Lower leg skin (tissue), 4 donors: ENCODE measurements around the gene PDE6A. TPM values are rescaled to one million over a fixed set of nuclear protein-coding genes. Genes with fewer than 3 reads are reported as not detected.

Experiments used
- DNase-seq, 2 donors: peaks; one replicate each; pipeline ENCODE4 v3.0.0-alpha.2; 2019; ENCODE audit warnings: low spot score in 2 of 2
- H3K4me3 ChIP-seq: fragments of 200-600 bp; sonication (generic); 2 replicates; pipeline ENCODE4 v1.5.1; 2017; ENCODE audit warnings: mild to moderate bottlenecking, low read depth; ENCODE audit not compliant: poor library complexity, severe bottlenecking
- POLR2A ChIP-seq, 2 donors: fragments of 450-650 bp; IDR thresholded peaks; one replicate each; pipeline ENCODE4 v1.6.1; 2016 to 2017; ENCODE audit warnings: antibody characterized with exemption in 2 of 2, mild to moderate bottlenecking in 1 of 2, moderate library complexity in 1 of 2
- WGBS, 2 donors: methylation state at CpG; one replicate each; pipeline ENCODE4 v1.1.5; 2018; 5-methylcytosine and 5-hydroxymethylcytosine counted together
- intact Hi-C: fragments of 100-400 bp; cut with DNase I; formaldehyde crosslinking; loops from one replicate; pipeline ENCODE4 v1.15.0; 2023; ENCODE audit warnings: low total_unique reads
- total RNA-seq, 4 donors: library from RNA; depleted of rRNA; stranded (reverse); fragments of >200 nt; gene quantifications; one replicate each; pipeline ENCODE4 v1.1.0, GENCODE V29; 2016
- TF ChIP-seq, protein P1 (sequence below), 3 donors: fragments of 450-650 bp; IDR thresholded peaks; one replicate each; pipeline ENCODE4 v1.5.1; 2016; ENCODE audit warnings: antibody characterized with exemption in 3 of 3, mild to moderate bottlenecking in 3 of 3, moderate library complexity in 2 of 3

Gene PDE6A
- total RNA-seq, 4 donors from 2014 or later, result 0.04 to 1.0 (median 0.49) TPM; not detected in 1

DNA sequence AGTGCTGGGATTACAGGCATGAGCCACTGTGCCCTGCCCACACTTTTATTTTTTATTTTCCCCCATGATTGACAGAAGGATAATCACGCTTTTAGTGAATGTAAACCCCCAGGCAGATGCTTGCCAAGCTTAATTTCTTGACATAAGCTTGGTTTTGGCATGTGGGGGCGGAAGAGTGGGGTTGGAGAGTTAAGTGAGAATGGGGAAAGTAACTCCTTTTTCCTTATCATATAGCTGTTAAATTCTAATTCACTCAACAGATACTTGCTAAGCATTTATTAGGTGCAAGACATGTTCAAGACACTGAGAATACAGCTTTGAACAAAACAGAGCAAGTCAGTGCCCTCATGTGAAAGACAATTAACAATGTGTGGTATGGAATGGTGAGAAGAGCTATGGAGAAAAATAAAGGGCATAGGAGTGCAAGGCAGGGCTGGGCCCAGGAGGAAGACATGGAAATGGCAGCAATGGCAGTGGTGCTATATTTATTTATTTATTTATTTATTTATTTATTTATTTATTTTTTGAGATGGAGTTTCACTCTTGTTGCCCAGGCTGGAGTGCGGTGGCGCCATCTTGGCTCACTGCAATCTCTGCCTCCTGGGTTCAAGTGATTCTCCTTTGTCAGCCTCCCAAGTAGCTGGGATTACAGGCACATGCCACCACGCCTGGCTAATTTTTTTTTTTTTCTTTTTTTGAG lies 18.2 kb upstream of the PDE6A start:
- DNase-seq, result no peak
- 95% methylated on average over 5 of the region's 5 CpGs for WGBS, 2 donors
- intact Hi-C loops, result loop anchor here (5.0 kb wide), 1 partner anchor 125 kb away; no protein-coding TSS in a partner anchor
- no peak overlapping the region for H3K4me3 ChIP-seq
- TF ChIP-seq, protein P1, sequence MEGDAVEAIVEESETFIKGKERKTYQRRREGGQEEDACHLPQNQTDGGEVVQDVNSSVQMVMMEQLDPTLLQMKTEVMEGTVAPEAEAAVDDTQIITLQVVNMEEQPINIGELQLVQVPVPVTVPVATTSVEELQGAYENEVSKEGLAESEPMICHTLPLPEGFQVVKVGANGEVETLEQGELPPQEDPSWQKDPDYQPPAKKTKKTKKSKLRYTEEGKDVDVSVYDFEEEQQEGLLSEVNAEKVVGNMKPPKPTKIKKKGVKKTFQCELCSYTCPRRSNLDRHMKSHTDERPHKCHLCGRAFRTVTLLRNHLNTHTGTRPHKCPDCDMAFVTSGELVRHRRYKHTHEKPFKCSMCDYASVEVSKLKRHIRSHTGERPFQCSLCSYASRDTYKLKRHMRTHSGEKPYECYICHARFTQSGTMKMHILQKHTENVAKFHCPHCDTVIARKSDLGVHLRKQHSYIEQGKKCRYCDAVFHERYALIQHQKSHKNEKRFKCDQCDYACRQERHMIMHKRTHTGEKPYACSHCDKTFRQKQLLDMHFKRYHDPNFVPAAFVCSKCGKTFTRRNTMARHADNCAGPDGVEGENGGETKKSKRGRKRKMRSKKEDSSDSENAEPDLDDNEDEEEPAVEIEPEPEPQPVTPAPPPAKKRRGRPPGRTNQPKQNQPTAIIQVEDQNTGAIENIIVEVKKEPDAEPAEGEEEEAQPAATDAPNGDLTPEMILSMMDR (IDR thresholded peaks at IDR 0.05), result no peak
- no peak for TF ChIP-seq POLR2A (IDR thresholded peaks at IDR 0.05)

DNA sequence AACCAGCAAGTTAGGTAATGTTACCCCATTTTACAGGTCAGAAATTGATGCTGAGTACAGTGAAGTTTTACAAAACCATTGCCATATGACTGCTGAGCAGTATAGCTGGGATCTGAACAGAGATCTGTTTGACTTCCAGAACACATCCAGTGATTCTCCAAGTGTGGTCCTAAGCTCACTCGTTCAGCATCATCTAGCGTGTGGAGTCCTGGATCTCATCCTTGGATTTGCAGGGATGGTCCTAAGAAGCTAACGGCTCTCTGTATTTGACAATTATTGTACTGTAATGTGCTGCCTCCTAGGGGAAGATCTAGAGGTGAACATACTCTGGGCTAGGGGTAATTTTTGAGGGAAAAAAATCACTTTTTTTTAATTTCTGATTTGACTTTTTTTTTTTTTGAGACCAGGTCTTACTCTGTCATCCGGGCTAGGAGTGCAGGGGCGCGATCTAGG lies 17.4 kb upstream of the PDE6A start:
- intact Hi-C loops, result loop anchor here (5.0 kb wide), 1 partner anchor 125 kb away; no protein-coding TSS in a partner anchor
- TF ChIP-seq, protein P1 (IDR thresholded peaks at IDR 0.05), result no peak
- no peak for TF ChIP-seq POLR2A (IDR thresholded peaks at IDR 0.05)
- WGBS, 2 donors, result 55 to 62% methylated on average over 6 of the region's 6 CpGs
- DNase-seq, result no peak
- H3K4me3 ChIP-seq, result no peak overlapping the region

DNA sequence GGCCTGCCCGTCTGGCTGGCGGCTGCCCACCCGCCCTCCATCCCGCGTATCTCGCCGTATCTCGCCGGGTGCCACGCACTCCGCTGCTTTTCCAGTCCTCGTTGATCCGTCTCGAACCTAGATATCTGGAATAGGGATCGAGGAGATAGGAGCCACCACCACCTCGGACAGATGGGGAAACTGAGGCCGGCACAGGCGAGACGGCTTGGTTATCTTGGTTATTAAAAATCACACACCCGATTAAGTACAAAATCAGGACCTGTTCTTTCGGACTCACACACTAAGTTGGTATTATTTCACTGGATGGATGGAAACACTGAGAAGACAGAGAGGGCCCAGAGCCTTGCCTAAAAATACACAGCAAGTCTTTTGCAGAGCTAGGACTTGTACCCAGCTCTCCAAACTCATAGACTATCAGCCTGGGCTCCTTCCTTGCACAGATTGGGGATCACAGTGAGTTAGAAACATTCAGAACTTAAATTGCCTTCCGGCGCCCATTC lies 16.6 kb upstream of the PDE6A start:
- H3K4me3 ChIP-seq, result peak overlapping the region; percentile 62
- no peak for DNase-seq
- intact Hi-C loops, result loop anchor here (5.0 kb wide), 1 partner anchor 124 kb away; no protein-coding TSS in a partner anchor
- no peak for TF ChIP-seq POLR2A (IDR thresholded peaks at IDR 0.05)
- TF ChIP-seq, protein P1 (IDR thresholded peaks at IDR 0.05), result no peak
- 11 to 13% methylated on average over 23 of the region's 23 CpGs for whole genome bisulfite sequencing, 2 donors

DNA sequence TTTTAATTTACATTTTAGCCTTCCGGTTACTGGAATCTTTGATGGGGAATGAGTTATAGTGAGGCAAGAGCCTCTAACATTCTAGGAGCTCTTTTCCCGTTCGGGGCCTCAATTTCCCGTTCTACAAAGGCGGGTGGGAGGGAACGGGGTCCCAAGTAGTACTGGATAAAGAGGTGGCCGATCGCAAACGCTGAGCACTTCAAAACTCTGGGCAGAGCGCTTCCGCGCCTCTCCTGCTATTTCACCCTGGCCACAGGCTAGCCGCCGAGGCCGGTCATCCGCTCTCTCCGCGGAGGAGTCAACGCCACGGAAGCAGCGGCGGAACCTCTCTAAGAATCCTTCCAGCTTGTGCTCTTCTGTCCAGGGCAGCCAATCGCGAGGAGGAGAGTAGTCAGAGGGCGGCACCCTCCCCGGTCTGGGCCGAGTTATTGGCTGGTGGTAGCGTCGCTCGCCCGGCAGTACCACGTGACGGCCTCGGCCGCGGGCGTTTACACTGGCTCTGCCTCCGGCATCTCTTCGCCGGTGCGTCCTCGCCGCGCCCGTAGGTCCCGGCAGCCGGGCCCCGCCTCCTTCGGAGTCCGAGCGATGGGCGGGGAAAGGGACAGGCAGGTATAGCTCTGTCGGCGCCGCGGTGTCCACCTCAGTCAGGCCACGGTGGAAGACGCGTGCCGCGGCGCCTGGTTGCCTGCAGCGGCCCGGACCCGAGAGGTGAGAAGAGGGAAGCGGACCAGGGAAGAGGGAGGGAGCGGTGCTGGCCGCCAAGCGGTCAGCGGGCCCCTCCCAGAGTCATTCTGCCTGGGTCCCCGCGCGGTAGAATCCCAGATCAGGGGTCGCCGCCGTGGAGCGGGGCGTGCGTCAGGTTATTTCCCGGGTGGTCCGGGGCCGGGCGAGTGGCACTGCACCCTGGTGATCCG lies 15.9 kb upstream of the PDE6A start, which contains the start of gene SLC26A2:
Gene SLC26A2, plus strand, starts transcription at position 487 of the 914 bp plus-strand sequence. CDS start 16,895 bp downstream, outside the sequence.
- DNase-seq, result peak; percentile 97 to 99
- TF ChIP-seq POLR2A (IDR thresholded peaks at IDR 0.05), result peak in 1 of 2 donors; percentile 51
- TF ChIP-seq, protein P1 (IDR thresholded peaks at IDR 0.05), result no peak
- peak within 1 kb of the TSS; percentile 62 for H3K4me3 ChIP-seq
- WGBS, 2 donors, result 1% methylated on average over 37 to 77 of the region's 84 CpGs
- intact Hi-C loops, result loop anchor here (5.0 kb wide), 1 partner anchor 123 kb away; no protein-coding TSS in a partner anchor

DNA sequence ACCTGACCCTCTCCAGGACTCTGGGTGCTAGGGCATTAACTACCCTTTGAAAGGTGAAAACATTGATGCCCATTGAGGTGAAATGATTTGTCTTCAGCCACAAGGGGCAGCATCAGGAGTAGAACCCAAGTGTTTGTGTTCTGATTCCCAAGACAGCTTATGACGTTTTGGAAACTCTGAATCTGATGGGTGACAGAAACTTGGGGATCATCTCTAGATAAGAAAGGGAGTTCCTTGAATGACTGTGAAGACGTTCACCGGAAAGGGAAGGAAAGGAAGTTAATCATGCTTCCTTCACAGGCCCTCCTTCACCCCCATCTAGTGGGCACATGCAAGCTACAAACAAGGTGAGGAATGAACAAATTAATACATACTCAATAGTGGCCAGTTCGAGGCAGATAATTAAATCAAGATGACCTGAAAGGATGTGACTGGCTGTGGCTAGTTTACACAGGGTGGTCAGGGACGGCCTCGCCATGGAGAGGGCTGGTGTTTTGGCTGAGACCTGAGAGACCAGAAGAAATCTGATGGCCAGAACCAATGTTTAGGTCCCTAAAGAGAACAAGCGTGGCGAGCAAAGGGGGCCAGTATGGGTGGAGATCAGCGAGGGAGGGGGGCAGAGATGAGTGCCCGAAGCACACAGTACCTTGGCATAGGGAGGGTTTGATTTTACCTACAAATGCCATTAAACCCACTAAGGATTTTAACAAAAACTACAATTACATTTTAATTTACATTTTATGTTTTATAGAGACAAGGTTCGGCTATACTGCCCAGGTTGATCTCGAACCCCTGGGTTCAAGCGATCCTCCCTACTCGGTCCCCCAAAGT lies 15.0 kb upstream of the PDE6A start:
- WGBS, 2 donors, result 34 to 35% methylated on average over 14 of the region's 14 CpGs
- intact Hi-C loops, result loop anchor here (5.0 kb wide), 1 partner anchor 122 kb away; no protein-coding TSS in a partner anchor
- peak overlapping the region; percentile 62 for H3K4me3 ChIP-seq
- no peak for TF ChIP-seq POLR2A (IDR thresholded peaks at IDR 0.05)
- TF ChIP-seq, protein P1 (IDR thresholded peaks at IDR 0.05), result no peak
- peak in 1 of 2 donors; percentile 34 for DNase-seq
